HG03439 (cell line): ENCODE data around the gene KLC1.

Source experiments
- ATAC-seq: cut with Tn5 transposase; IDR thresholded peaks from one replicate; pipeline ENCODE4 v1.9.1; 2021; ENCODE audit warnings: mild to moderate bottlenecking, moderate library complexity; ENCODE audit not compliant: unreplicated experiment

The KLC1 gene

GRCh38 chr14:103688906-103689902 is 60.2 kb downstream of the KLC1 start:
- no peak for ATAC-seq

- no peak for ATAC-seq
Measured at GRCh38 chr14:103690332-103690731, 61.3 kb downstream of the KLC1 start.

GRCh38 chr14:103691655-103692054 is 62.6 kb downstream of the KLC1 start:
- peak; percentile 48 for ATAC-seq

DNA sequence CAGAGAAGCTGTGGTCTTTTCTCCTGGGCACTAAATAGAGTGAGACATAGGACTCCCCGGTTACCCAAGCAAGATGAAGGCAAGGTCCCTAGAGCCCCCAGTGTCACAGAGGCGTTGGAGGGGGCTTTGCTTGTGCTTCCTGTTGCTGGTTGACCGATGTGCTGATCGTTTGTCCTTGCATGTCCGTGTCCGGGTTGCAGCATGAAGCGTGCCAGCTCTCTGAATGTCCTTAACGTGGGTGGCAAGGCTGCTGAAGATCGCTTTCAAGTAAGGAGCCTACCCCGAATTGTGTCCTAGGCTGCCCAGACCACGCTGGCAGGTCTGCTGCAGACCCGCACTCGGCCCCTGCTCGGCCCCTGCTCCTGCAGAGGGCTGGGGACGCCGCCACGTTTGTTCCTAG is 63.1 kb downstream of the KLC1 start:
- peak; percentile 12 for ATAC-seq

- no peak for ATAC-seq
Measured at GRCh38 chr14:103692871-103693270, 63.9 kb downstream of the KLC1 start.

GRCh38 chr14:103693515-103693914 is 64.5 kb downstream of the KLC1 start:
- no peak for ATAC-seq

DNA sequence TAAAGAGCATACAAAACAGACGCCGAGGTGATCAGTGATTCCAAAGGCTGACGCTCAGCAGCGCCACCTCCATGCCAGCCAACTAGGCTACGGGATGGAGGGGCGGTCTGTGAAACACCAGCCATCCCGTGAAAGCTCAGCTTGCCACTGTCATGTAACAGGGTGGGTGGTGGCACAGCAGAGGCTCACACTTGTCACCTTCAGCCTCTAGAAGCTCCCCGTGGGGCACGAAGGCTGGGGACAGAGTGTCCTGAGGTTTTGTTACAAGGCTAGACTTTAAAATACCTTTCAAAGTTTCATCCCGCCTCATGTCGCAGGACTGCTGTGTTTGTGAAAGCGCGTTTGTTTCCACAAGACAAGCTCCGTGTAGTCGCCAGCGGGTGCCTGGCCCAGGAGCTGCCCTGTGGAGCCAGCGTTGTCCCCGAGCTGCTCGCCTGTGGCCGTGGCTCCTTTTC is 65.6 kb downstream of the KLC1 start:
- ATAC-seq: no peak

GRCh38 chr14:103695296-103696069 is 66.5 kb downstream of the KLC1 start:
- no peak for ATAC-seq

DNA sequence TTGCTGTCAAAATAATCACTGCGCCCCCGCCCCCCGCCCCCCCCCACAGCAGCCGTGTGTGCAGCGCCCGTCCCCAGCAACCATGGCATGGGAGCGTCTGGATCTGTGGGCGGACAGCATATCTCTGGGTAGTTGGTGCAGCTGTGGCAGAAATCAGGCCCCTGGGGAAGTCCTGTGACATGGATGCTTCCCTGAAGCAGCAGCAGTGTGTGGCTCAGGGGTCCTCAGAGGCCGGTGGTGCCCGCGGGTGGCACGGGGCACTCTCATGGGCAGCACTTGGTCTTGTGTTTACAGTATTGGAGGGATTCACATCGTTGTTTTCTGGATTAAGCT is 67.0 kb downstream of the KLC1 start:
- no peak for ATAC-seq

DNA sequence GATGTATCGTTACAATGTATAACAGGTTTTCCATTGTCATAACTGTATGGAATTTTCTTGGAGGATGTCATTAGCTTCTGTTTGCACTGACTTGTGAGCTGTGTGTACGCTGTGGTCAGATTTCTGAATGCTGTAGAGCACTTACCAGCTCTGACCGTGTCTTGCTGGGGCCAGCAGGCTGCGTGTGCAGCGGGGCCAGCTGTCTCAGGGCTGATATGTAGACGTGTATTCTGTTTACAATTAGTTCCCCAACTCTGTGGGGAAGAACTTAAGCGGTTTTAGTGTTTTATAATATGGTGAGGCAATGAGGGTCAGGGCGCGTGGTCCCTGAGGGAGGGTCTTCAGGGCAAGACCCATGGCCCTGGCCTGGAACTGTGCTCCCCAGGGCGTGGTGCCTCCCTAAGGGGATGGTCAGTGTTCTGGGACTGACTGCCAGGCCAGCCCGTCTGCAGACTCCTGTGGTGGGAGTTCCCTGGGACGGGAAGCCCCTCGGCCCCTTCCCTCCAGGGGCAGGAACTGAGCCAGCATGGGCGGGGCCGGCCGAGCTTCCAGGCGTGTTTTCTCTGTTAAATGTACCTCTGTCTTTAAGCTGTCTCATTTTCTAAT is 67.6 kb downstream of the KLC1 start:
- no peak for ATAC-seq

GRCh38 chr14:103697206-103697602 is 68.2 kb downstream of the KLC1 start:
- no peak for ATAC-seq

DNA sequence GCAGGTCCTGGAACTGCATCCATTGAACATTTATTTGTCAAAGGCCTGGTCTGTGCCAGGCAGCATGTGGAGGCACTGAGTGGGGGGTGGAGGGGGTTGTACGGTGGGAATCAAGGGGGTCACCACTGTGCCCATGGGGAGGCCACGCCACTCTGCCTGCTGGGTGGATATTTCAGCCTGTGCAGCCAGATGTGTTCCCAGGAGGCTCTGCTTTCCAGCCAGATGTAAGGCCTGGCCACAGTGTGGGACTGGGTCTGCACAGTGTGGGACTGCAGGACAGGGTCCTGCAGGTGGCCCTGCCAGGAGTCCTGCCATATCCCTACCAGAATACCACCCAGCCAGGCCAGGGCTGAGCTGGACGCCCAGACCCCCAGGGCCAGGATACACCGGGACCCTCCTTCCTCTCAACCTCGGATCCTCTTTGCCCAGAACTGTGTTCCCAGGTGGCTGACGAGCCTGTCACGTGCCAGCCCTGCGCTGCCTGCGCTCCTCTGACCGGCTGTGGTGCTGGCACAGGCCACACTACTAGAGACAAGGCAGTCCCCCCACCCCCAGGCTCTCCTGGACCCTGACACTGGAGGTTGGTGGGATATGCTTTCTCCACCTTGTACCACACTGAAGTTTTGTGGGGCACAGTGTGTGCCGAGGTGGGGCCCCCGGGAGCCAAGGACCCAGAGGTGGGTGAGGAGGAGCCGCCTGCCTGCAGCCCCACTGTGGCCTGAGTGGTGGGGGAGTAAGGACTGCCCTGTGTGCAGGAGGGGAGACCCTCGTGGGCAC is 68.8 kb downstream of the KLC1 start:
- ATAC-seq: no peak

DNA sequence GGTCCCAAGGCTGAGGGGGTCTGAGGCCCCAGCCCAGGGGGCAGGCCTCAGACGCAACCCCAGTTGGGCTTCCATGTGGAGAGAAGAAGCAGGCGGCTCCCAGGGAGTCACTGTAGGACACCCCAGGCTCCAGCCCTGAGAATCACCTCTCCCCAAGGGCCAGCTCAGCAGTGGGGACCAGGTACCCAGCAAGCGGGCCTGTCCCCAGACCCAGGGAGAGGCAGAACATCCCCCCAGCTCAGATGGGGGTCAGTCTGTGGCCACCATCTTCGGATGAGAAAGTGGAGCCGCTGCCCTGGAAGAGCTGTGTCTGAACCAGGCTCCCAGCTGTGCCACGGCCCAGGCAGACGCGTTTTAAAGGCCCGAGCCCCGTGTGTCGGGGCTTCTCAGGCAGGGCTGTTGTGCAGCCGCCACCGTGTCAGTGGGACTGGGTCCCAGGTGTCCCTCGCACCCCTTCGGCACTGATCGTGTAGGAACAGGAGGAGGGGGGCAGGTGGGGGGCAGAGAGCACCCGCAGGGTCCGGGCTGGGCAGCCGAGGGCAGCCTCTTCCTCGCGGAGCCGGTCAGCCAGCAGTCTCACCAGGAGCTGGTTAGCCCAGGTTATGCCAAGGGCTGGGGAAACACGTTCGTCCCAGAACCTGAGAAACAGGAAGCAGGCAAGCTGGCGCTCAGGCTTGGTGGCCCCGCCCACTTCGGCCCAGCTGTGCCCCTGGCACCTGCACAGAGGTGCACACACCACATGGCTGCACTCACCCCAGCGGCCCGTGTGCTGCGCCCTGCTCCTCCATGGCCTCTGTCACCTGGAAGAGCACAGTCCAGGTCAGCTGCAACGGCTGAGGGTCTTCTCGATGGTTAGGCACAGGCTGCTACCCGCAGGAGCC is 69.6 kb downstream of the KLC1 start:
- no peak for ATAC-seq

GRCh38 chr14:103699261-103699661 is 70.2 kb downstream of the KLC1 start:
- no peak for ATAC-seq

DNA sequence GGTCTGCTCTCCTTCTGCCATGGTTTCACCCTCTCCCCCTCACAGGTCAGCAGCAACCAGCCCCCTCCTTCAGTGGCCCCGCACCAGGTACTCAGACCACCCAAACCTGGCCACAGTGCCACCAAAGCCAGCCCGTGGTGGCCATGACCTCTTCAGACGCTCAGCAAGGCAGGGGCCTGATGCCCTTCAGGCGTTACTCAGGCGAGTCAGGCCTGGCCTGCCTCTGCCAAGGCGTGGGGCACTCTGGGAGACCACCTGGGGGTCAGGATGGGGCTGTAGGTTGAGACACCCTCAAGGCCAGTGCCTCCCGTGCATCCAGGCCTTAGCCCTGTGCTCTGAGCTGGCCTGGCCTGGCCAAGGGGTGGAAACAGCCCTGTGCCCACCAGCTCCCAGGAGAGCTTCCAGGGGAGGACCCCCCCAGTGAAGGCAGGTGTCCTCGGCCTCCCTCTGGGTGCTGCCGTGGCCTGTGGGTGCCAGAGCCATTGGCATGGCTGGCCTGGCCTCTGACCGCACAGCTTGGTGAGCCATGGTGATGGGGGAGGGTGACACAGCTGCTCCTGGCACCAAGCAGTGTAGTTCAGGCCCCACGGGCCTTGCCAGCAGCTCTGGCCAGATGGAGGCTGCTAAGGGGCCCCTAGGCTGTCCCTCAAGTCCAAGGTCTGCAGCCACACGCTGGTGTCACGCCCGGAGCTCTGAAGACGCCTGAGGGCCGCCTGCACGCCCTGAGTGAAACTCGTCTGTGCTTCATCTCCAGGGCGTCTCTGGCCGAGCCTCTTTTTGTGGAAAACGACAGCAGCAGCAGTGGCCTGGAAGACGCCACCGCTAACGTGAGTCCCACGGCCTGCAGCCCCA is 71.1 kb downstream of the KLC1 start:
- ATAC-seq: no peak

DNA sequence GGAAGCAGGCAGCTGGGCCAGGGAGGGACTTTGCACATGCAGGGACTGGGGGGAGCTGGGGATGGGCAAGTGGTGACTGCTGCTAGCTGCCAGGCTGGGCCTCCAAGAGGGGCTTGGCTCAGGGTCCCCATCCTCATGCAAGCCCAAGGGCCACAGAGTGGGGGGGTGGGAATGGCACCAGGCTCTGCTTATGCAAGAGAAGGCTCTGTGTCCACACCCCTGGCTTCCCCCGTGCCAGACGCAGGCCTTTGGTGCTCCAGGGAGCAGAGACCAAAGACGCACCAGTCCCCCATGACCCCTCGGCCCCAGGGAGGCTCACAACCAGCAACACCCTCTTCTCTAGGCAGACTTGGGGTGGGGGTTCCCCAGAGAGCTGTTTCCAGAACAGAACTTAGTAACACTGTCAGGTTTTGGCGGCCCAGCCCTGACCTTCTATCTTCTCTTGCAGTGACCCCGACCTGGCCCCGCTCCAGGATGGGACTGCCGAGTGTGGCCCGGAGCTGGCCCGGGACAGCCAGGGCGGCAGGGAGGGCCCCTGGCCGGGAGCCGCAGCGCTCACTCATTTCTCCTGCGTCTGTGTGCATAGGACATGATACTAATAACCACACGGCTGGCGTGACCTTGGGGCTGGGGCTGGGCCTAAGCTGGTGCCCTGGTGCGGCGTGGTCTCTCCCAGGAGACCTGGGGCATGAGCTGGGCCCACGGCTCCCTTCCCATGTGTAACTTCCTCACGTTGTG is 71.9 kb downstream of the KLC1 start:
- no peak for ATAC-seq

GRCh38 chr14:103702095-103702494 is 73.1 kb downstream of the KLC1 start:
- no peak for ATAC-seq
